C4-2B (cell line): Measurements from ENCODE around the gene SMCO3.

Experiments used
- H3K27ac ChIP-seq: fragments of 450-650 bp; 2 replicates; pipeline ENCODE4 v1.5.1; 2017
- CTCF ChIP-seq: fragments of 450-650 bp; conservative IDR thresholded peaks from 2 replicates; pipeline ENCODE4 v1.5.1; 2017; ENCODE audit warnings: mild to moderate bottlenecking
- ZFX ChIP-seq: fragments of 450-650 bp; IDR thresholded peaks from 2 replicates; pipeline ENCODE4 v1.6.1; 2017

The SMCO3 gene

GRCh38 chr12:14784471-14784870 is 29.5 kb downstream of the SMCO3 start:
- H3K27ac ChIP-seq: no peak overlapping the region
- no peak for TF ChIP-seq ZFX
- no peak for TF ChIP-seq CTCF

- no peak overlapping the region for H3K27ac ChIP-seq
Observed at GRCh38 chr12:14782756-14783155, 31.2 kb downstream of the SMCO3 start.

GRCh38 chr12:14781563-14781962 is 32.4 kb downstream of the SMCO3 start:
- no peak overlapping the region for H3K27ac ChIP-seq
- TF ChIP-seq ZFX (no peak), CTCF (no peak)

More at GRCh38 chr12:14782756-14783155, 31.2 kb downstream of the SMCO3 start:
- TF ChIP-seq CTCF (no peak), ZFX (no peak)

GRCh38 chr12:14780859-14781258 is 33.1 kb downstream of the SMCO3 start:
- no peak for TF ChIP-seq ZFX
- TF ChIP-seq CTCF: no peak
- no peak overlapping the region for H3K27ac ChIP-seq

- H3K27ac ChIP-seq: no peak overlapping the region
- TF ChIP-seq ZFX (no peak), CTCF (no peak)
Observed at GRCh38 chr12:14779834-14780233, 34.1 kb downstream of the SMCO3 start.

- peak overlapping the region; percentile 66; the same call in 1 of the 2 replicates for H3K27ac ChIP-seq
- TF ChIP-seq ZFX: no peak
- no peak for TF ChIP-seq CTCF
Observed at GRCh38 chr12:14777271-14777670, 36.7 kb downstream of the SMCO3 start.

GRCh38 chr12:14776236-14776961 is 37.6 kb downstream of the SMCO3 start:
- peak; percentile 55 for TF ChIP-seq CTCF
- TF ChIP-seq ZFX: no peak
- H3K27ac ChIP-seq: peak overlapping the region; percentile 66; the same call in 1 of the 2 replicates
